Endothelial cell of umbilical vein (primary cell): ENCODE measurements around the gene TRIM14. TPM values are rescaled to one million over a fixed set of nuclear protein-coding genes. Genes with fewer than 3 reads are reported as not detected.

ENCODE experiments used
- BruUV-seq: library from RNA; stranded (reverse); fragments of 400-500 nt; replicated peaks from 2 replicates; lab custom pipeline; 2021; lab: Mats Ljungman, UMichigan
- CTCF ChIA-PET: fragments of 300-600, 350-600 bp; sonication (Branson Sonifier 250); formaldehyde crosslinking; loops from one replicate; lab custom pipeline; 2021; ENCODE audit warnings: antibody characterized with exemption, inconsistent platforms; lab: Charles Lee
- POLR2A ChIA-PET: fragments of 300-600, 350-600 bp; sonication (Branson Sonifier 250); formaldehyde crosslinking; loops from one replicate; lab custom pipeline; 2021; ENCODE audit warnings: antibody characterized with exemption, inconsistent platforms; lab: Charles Lee
- DNase-seq: peaks from one replicate; pipeline ENCODE4 v3.0.0-alpha.2; 2011; ENCODE audit warnings: low read depth, low spot score
- FAIRE-seq: peaks from 2 replicates; lab custom pipeline; 2011; peaks lifted over from hg19 to GRCh38; lab: Jason Lieb, UNC
- H2AFZ ChIP-seq: 2 replicates; pipeline ENCODE4 v1.6.0; 2012; ENCODE audit warnings: low read depth, low read length, control low read depth, inconsistent platforms
- H3K27ac ChIP-seq: 2 replicates; pipeline ENCODE4 v1.5.1; 2011; ENCODE audit warnings: low read depth, mild to moderate bottlenecking, control low read depth, low read length, moderate library complexity; ENCODE audit not compliant: insufficient read depth
- H3K27me3 ChIP-seq, 2 experiments: 2 replicates each; pipeline versions ENCODE4 v1.6.0 to v1.6.1; 2011; ENCODE audit warnings: low read length in 2 of 2, mixed read lengths in 1 of 2; ENCODE audit not compliant: control insufficient read depth in 2 of 2, insufficient read depth in 2 of 2
- H3K36me3 ChIP-seq, 2 experiments: 2 replicates in 1 of 2; 3 replicates in 1 of 2; pipeline ENCODE4 v1.5.1; 2011; ENCODE audit warnings: low read length in 2 of 2, mild to moderate bottlenecking in 1 of 2, moderate library complexity in 1 of 2; ENCODE audit not compliant: control insufficient read depth in 2 of 2, insufficient read depth in 2 of 2; ENCODE audit errors: extremely low read depth in 1 of 2
- H3K4me1 ChIP-seq: 3 replicates; pipeline ENCODE4 v1.5.1; 2011; ENCODE audit warnings: mild to moderate bottlenecking, low read length; ENCODE audit not compliant: control insufficient read depth, insufficient read depth; ENCODE audit errors: extremely low read depth
- H3K4me2 ChIP-seq: 2 replicates; pipeline ENCODE4 v1.6.1; 2011; ENCODE audit warnings: low read length, control low read depth, mixed read lengths; ENCODE audit not compliant: insufficient read depth
- H3K4me3 ChIP-seq, 3 experiments: fragments of 200-600 bp in 1 of 3; sonication (generic), shearing (Covaris generic) in 1 of 3; replicated peaks in 1 of 3; 2 replicates each; pipeline ENCODE4 v1.5.1; 2011 to 2016; ENCODE audit warnings: control low read depth in 3 of 3, low read length in 3 of 3, mild to moderate bottlenecking in 2 of 3, inconsistent platforms in 1 of 3, low read depth in 1 of 3, moderate library complexity in 1 of 3; ENCODE audit not compliant: insufficient read depth in 1 of 3
- H3K79me2 ChIP-seq: 2 replicates; pipeline ENCODE4 v1.6.0; 2012; ENCODE audit warnings: low read length, inconsistent platforms; ENCODE audit not compliant: control insufficient read depth, insufficient read depth
- H3K9ac ChIP-seq: replicated peaks from 2 replicates; pipeline ENCODE3; 2011; ENCODE audit warnings: low read length, control low read depth; ENCODE audit not compliant: insufficient read depth; ENCODE audit errors: extremely low read depth
- H3K9me1 ChIP-seq: replicated peaks from 3 replicates; pipeline ENCODE4 v1.6.0; 2011; ENCODE audit warnings: mild to moderate bottlenecking, low read length; ENCODE audit not compliant: control insufficient read depth, insufficient read depth; ENCODE audit errors: extremely low read depth
- H3K9me3 ChIP-seq: replicated peaks from 2 replicates; pipeline ENCODE4 v1.5.1; 2012; ENCODE audit warnings: low read length, inconsistent platforms; ENCODE audit not compliant: control insufficient read depth, insufficient read depth
- H4K20me1 ChIP-seq: replicated peaks from 2 replicates; pipeline ENCODE3; 2011; ENCODE audit warnings: mild to moderate bottlenecking, low read length; ENCODE audit not compliant: control insufficient read depth, insufficient read depth; ENCODE audit errors: extremely low read depth
- CTCF ChIP-seq, 2 donors: IDR thresholded peaks; 1 replicate in 1 of 2; 2 replicates in 1 of 2; pipeline ENCODE4 v1.5.1; 2011; ENCODE audit warnings: low read length in 2 of 2, mild to moderate bottlenecking in 2 of 2, moderate library complexity in 2 of 2, control low read depth in 1 of 2, inconsistent platforms in 1 of 2, low read depth in 1 of 2; ENCODE audit not compliant: insufficient read depth in 1 of 2; ENCODE audit errors: extremely low read depth in 1 of 2
- EZH2 ChIP-seq: IDR thresholded peaks from 2 replicates; pipeline ENCODE4 v1.6.1; 2012; ENCODE audit warnings: borderline replicate concordance, low read depth, mild to moderate bottlenecking, moderate library complexity, low read length, inconsistent platforms; ENCODE audit not compliant: severe bottlenecking
- FOS ChIP-seq: IDR thresholded peaks from 2 replicates; pipeline ENCODE4 v1.6.1; 2011; ENCODE audit warnings: mild to moderate bottlenecking, low read length, moderate library complexity, borderline replicate concordance; ENCODE audit not compliant: insufficient read depth
- JUN ChIP-seq: IDR thresholded peaks from 2 replicates; pipeline ENCODE4 v1.6.1; 2011; ENCODE audit warnings: borderline replicate concordance, low read depth; ENCODE audit not compliant: insufficient read length, insufficient read depth
- MAX ChIP-seq: IDR thresholded peaks from 2 replicates; pipeline ENCODE4 v1.6.1; 2011; ENCODE audit not compliant: insufficient read depth, insufficient read length
- MYC ChIP-seq: IDR thresholded peaks from one replicate; pipeline ENCODE4 v1.6.1; 2011; ENCODE audit warnings: mild to moderate bottlenecking, low read depth, low read length
- POLR2AphosphoS5 ChIP-seq: IDR thresholded peaks from 2 replicates; pipeline ENCODE4 v1.6.1; 2012; ENCODE audit warnings: low read depth, mild to moderate bottlenecking, control low read depth, low read length, moderate library complexity; ENCODE audit not compliant: insufficient read depth
- dilution Hi-C: fragments of 300-500 bp; cut with MboI; formaldehyde crosslinking; loops from one replicate; pipeline ENCODE4 v1.15.0; 2019; ENCODE audit warnings: low sequenced_read_pairs; ENCODE audit not compliant: extremely low pct_ligation_motif_present
- intact Hi-C: fragments of 100-400 bp; cut with micrococcal nuclease; formaldehyde crosslinking; loops from one replicate; pipeline ENCODE4 v1.10.0; 2022
- polyA plus RNA-seq, 4 experiments: library from polyadenylated mRNA; depleted of rRNA in 3 of 4; stranded (reverse) in 3 of 4; unstranded in 1 of 4; fragments of >200 nt; gene quantifications; 2 replicates each; pipeline versions ENCODE4 v1.2.1 to v1.2.3, GENCODE V29; 2011 to 2012; ENCODE audit warnings: missing spikeins in 1 of 4
- total RNA-seq: library from RNA; stranded (reverse); gene quantifications from 2 replicates; pipeline ENCODE4 v1.2.3, GENCODE V29; 2021

TRIM14 gene
- total and polyA plus RNA-seq, 2 donors (not counting 3 experiments of a cell fraction or from before 2014, with no cell fraction given): 4.8 to 10.7 TPM

- no TSS peak for BruUV-seq
- dilution Hi-C loops: no loop called here
- Histone ChIP-seq H3K9me1 (no peaks in the 10 kb centered on the region), H3K9ac (no peak overlapping the region), H3K36me3 (no peaks in the 10 kb centered on the region), H3K27me3 (no peaks in the 10 kb centered on the region), H2AFZ (no peak overlapping the region), H3K4me1 (no peaks in the 10 kb centered on the region), H3K79me2 (no peaks in the 10 kb centered on the region), H3K27ac (no peak overlapping the region), H3K9me3 (no peaks in the 10 kb centered on the region), H4K20me1 (no peaks in the 10 kb centered on the region), H3K4me3 (no peak overlapping the region), H3K4me2 (no peak overlapping the region)
- intact Hi-C loops: no loop called here
- TF ChIP-seq POLR2AphosphoS5 (no peak), CTCF (IDR thresholded peaks at IDR 0.05; ENCODE audit: extremely low read depth in 1 of 2, insufficient read depth in 1 of 2, low read depth in 1 of 2, low read length in 2 of 2) (no peak), FOS (no peak), MAX (no peak), JUN (no peak), MYC (no peak), EZH2 (no peak)
- CTCF ChIA-PET: no interaction called here
- FAIRE-seq: no peak
- POLR2A ChIA-PET: no interaction called here
- DNase-seq: no peak
Observed at GRCh38 chr9:98094851-98095250, 24.2 kb downstream of the TRIM14 start.
